Breast epithelium (tissue), 3 donors: Measurements from ENCODE around the gene ALG8.

Experiments
- CTCF ChIP-seq, 3 donors: fragments of 450-650 bp; IDR thresholded peaks; one replicate each; pipeline ENCODE4 v1.5.1; 2016 to 2017; ENCODE audit warnings: antibody characterized with exemption in 3 of 3, mild to moderate bottlenecking in 3 of 3, moderate library complexity in 3 of 3
- POLR2A ChIP-seq: fragments of 450-650 bp; IDR thresholded peaks from one replicate; pipeline ENCODE4 v1.6.1; 2016; ENCODE audit warnings: antibody characterized with exemption, mild to moderate bottlenecking, moderate library complexity
- POLR2AphosphoS5 ChIP-seq, 3 donors: sonication (generic); formaldehyde crosslinking; IDR thresholded peaks; one replicate each; pipeline ENCODE4 v1.6.1; 2017; ENCODE audit warnings: antibody characterized with exemption in 3 of 3

- TF ChIP-seq POLR2A: no peak
- no peak for TF ChIP-seq CTCF (IDR thresholded peaks at IDR 0.05)
- no peak for TF ChIP-seq POLR2AphosphoS5 (IDR thresholded peaks at IDR 0.05)
Observed at GRCh38 chr11:78161346-78161745, 21.9 kb upstream of the ALG8 start.
